ENCODE results near the gene FRMD4A. TPM values are rescaled to one million over a fixed set of nuclear protein-coding genes. Genes with fewer than 3 reads are reported as not detected.
"Not testable (repeated sequence)": the region's sequence is repeated elsewhere in the genome, so short reads cannot be mapped to it uniquely, and the experiment has no call there.

FRMD4A gene
- total RNA-seq, 1 donor from 2014 or later, result 236 TPM

DNA sequence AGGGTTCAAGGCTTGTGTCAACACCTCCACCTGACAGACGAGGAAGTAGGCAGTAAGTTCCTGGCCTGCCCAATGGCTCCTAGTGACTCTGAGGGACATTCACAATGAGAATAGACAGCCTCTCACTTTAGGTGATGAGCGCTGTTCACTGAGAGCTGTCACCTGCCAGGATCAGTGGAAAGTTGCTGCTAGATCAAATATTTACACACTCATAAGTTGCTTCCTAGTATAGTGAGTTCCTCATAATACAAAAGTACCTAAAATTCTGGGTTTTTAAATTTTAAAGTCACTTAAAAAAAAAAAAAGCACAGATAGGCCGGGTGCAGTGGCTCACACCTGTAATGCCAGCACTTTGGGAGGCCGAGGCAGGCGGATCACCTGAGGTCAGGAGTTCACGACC lies 423.2 kb downstream of the FRMD4A start:
- Mint-ChIP-seq H3K4me1 (ENCODE audit: unreplicated experiment) (peaks cover 32% of the 10 kb centered on the region), H3K27me3 (ENCODE audit: unreplicated experiment) (no peaks in the 10 kb centered on the region), H3K36me3 (ENCODE audit: unreplicated experiment) (peaks cover 50% of the 10 kb centered on the region), H3K4me3 (ENCODE audit: unreplicated experiment) (no peak overlapping the region), H3K27ac (ENCODE audit: unreplicated experiment) (no peak overlapping the region), H3K9me3 (ENCODE audit: unreplicated experiment) (peaks cover 11% of the 10 kb centered on the region)
- no peak for DNase-seq (ENCODE audit: extremely low spot score, unreplicated experiment)
- TF ChIP-seq, protein P1, sequence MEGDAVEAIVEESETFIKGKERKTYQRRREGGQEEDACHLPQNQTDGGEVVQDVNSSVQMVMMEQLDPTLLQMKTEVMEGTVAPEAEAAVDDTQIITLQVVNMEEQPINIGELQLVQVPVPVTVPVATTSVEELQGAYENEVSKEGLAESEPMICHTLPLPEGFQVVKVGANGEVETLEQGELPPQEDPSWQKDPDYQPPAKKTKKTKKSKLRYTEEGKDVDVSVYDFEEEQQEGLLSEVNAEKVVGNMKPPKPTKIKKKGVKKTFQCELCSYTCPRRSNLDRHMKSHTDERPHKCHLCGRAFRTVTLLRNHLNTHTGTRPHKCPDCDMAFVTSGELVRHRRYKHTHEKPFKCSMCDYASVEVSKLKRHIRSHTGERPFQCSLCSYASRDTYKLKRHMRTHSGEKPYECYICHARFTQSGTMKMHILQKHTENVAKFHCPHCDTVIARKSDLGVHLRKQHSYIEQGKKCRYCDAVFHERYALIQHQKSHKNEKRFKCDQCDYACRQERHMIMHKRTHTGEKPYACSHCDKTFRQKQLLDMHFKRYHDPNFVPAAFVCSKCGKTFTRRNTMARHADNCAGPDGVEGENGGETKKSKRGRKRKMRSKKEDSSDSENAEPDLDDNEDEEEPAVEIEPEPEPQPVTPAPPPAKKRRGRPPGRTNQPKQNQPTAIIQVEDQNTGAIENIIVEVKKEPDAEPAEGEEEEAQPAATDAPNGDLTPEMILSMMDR (IDR thresholded peaks at IDR 0.05), result no peak

- Mint-ChIP-seq H3K9me3 (ENCODE audit: unreplicated experiment) (peaks cover 11% of the 10 kb centered on the region), H3K27ac (ENCODE audit: unreplicated experiment) (peak overlapping the region; percentile 45), H3K4me1 (ENCODE audit: unreplicated experiment) (peaks cover 13% of the 10 kb centered on the region), H3K4me3 (ENCODE audit: unreplicated experiment) (no peak overlapping the region), H3K27me3 (ENCODE audit: unreplicated experiment) (no peaks in the 10 kb centered on the region), H3K36me3 (ENCODE audit: unreplicated experiment) (peaks cover 45% of the 10 kb centered on the region)
- TF ChIP-seq, protein P1 (IDR thresholded peaks at IDR 0.05), result no peak
- no peak for DNase-seq (ENCODE audit: extremely low spot score, unreplicated experiment)
Observed at GRCh38 chr10:13905281-13905680, 425.4 kb downstream of the FRMD4A start.

- Mint-ChIP-seq H3K27ac (ENCODE audit: unreplicated experiment) (peak overlapping the region; percentile 23), H3K4me1 (ENCODE audit: unreplicated experiment) (peaks cover 2% of the 10 kb centered on the region), H3K9me3 (ENCODE audit: unreplicated experiment) (peaks cover 7% of the 10 kb centered on the region), H3K27me3 (ENCODE audit: unreplicated experiment) (no peaks in the 10 kb centered on the region), H3K36me3 (ENCODE audit: unreplicated experiment) (peaks cover 41% of the 10 kb centered on the region), H3K4me3 (ENCODE audit: unreplicated experiment) (no peak overlapping the region)
- no peak for DNase-seq (ENCODE audit: extremely low spot score, unreplicated experiment)
- TF ChIP-seq, protein P1 (IDR thresholded peaks at IDR 0.05), result no peak
Observed at GRCh38 chr10:13904064-13904463, 426.7 kb downstream of the FRMD4A start.

- DNase-seq (ENCODE audit: extremely low spot score, unreplicated experiment), result no peak
- no peaks in the 10 kb centered on the region for H3K9me3 Mint-ChIP-seq (ENCODE audit: unreplicated experiment)
- TF ChIP-seq, protein P1 (IDR thresholded peaks at IDR 0.05), result no peak
- peaks cover 35% of the 10 kb centered on the region for H3K36me3 Mint-ChIP-seq (ENCODE audit: unreplicated experiment)
- H3K4me3 Mint-ChIP-seq (ENCODE audit: unreplicated experiment), result no peak overlapping the region
- no peaks in the 10 kb centered on the region for H3K27me3 Mint-ChIP-seq (ENCODE audit: unreplicated experiment)
- peaks cover 2% of the 10 kb centered on the region for H3K4me1 Mint-ChIP-seq (ENCODE audit: unreplicated experiment)
- H3K27ac Mint-ChIP-seq (ENCODE audit: unreplicated experiment), result no peak overlapping the region
Observed at GRCh38 chr10:13902868-13903587, 427.7 kb downstream of the FRMD4A start.

GRCh38 chr10:13899941-13900340 lies 430.8 kb downstream of the FRMD4A start:
- TF ChIP-seq, protein P1 (IDR thresholded peaks at IDR 0.05), result no peak

DNA sequence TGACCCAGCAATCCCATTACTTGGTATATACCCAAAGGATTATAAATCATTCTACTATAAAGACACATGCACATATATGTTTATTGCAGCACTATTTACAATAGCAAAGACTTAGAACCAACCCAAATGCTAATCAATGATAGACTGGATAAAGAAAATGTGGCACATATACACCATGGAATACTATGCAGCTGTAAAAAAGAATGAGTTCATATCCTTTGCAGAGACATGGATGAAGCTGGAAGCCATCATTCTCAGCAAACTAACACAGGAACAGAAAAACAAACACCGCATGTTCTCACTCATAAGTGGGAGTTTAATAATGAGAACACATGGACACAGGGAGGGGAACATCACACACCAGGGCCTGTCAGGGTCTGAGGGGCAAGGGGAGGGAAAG lies 434.6 kb downstream of the FRMD4A start:
- Mint-ChIP-seq H3K4me1 (ENCODE audit: unreplicated experiment) (peaks cover 24% of the 10 kb centered on the region), H3K36me3 (ENCODE audit: unreplicated experiment) (peaks cover 28% of the 10 kb centered on the region)
- not testable (repeated sequence) for H3K4me3 Mint-ChIP-seq (ENCODE audit: unreplicated experiment); DNase-seq (ENCODE audit: extremely low spot score, unreplicated experiment); H3K27ac Mint-ChIP-seq (ENCODE audit: unreplicated experiment); H3K27me3 Mint-ChIP-seq (ENCODE audit: unreplicated experiment); H3K9me3 Mint-ChIP-seq (ENCODE audit: unreplicated experiment)

More at GRCh38 chr10:13899941-13900340, 430.8 kb downstream of the FRMD4A start:
- Mint-ChIP-seq H3K27ac (ENCODE audit: unreplicated experiment) (no peak overlapping the region), H3K9me3 (ENCODE audit: unreplicated experiment) (peaks cover 4% of the 10 kb centered on the region), H3K27me3 (ENCODE audit: unreplicated experiment) (no peaks in the 10 kb centered on the region), H3K36me3 (ENCODE audit: unreplicated experiment) (peaks cover 40% of the 10 kb centered on the region), H3K4me1 (ENCODE audit: unreplicated experiment) (peaks cover 2% of the 10 kb centered on the region), H3K4me3 (ENCODE audit: unreplicated experiment) (no peak overlapping the region)
- DNase-seq (ENCODE audit: extremely low spot score, unreplicated experiment), result no peak

Measured in osteocyte (in vitro differentiated cells).